ENCODE measurements around the gene ERGIC1.

ERGIC1 gene

GRCh38 chr5:172904643-172905345 lies 70.7 kb downstream of the ERGIC1 start:
- no peak for DNase-seq

DNA sequence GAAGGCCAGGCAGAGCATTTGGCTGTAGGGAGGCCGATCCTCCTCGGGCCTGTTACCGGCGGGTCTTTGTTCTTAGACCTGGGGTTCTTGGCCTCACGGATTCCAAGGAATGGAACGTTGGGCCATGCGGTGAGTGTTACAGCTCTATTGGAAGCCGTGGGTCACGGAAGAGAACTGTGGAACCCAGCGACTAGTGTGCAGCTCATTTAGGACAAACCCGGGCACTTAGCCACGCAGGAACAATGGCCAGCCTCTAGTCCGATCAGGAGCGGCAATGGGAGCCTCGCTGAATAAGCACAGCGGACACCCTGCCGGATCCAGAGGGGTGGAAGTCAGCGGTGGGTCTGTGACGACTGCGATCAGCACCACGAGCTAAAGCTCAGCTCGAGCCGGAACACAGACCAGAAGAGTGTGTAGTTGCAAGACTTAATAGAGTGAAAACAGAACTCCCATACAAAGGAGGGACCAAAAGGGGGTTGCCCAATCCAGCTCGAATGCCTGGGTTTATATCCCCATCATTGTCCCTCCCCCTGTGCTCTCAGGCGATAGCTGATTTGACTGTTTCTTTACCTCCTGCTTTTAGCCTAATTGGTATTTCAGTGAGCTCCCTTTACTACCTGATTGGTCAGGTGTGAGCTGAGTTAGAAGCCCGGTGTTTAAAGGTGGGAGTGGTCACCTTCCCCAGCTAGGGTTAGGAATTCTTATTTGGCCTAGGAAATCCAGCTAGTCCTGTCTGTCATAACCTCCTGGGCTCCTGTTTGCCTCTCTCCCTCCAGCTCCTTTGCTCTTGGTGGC lies 71.5 kb downstream of the ERGIC1 start:
- DNase-seq = no peak

GRCh38 chr5:172906436-172906835 lies 72.4 kb downstream of the ERGIC1 start:
- no peak for DNase-seq

GRCh38 chr5:172906888-172907287 lies 72.8 kb downstream of the ERGIC1 start:
- no peak for DNase-seq

- no peak for DNase-seq
Measured at GRCh38 chr5:172907657-172908056, 73.6 kb downstream of the ERGIC1 start.

DNA sequence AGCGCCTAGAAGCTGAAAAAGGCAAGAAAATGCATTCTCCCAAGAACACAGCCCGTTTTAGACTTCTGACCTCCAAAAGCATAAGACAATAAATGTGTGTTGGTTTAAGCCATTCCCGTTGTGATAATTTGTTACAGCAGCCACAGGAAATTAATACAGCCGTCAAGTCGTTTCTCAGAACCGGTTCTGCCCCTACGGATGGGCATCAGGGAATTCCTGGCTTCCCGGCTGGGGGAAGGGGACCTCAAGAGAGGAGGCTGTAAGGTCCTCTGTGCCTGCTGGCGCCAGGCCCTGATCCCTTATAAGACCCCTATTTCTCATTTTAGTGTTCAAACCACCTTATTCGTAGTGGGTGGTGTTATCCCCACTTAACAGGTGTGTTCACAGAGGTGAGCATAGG lies 74.6 kb downstream of the ERGIC1 start:
- no peak for DNase-seq

GRCh38 chr5:172909931-172910502 lies 76.0 kb downstream of the ERGIC1 start:
- DNase-seq = no peak

DNA sequence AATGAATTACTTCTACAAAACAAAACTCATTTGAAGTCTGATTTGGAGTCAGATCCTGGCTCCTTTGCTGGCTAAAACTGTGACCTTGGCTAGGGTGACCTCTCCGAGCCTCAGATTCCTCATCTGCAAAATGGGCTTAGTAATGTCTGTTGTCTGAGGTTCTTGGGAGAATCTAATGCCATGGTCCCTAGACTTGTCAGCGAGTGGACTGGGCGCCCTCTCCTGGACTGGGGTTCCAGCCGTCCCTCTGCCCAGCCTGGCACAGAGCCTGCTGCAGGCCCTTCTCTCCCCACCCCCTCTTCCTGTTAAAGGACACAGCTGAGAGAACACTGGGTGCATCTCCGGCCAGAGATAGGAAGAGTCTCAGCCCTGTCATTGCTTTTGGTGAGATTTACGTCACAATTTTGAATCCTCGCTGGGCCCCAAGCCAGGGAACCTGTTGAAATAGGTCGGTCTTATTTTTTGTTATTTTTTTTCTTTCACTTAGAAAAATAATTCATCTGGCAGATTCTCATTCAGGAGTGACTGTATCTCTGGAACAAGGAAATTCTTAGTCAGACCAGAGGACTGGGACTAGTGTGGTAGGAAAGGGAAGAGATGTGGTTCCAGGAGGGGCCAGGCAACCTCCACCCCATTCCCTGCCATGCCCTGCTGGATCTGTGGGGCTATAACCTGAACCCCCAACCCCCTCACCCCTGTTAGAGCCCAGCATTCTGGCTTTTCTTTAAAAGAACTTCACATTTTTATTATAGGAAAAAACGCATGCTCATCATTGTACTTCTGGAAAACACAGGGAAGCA lies 77.0 kb downstream of the ERGIC1 start:
- peak; percentile 37 for DNase-seq

DNA sequence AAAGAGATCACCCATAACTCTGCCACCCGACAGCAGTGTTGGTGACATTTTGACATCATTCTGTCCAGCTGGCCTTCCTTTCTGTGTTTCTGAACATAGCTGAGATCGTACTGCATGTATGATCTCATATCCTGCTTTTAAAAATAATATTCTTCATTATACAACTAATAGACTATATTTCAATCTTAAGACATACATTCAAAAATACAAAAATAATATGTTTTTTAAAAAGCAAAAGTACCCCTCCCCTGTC lies 77.5 kb downstream of the ERGIC1 start:
- no peak for DNase-seq

GRCh38 chr5:172911976-172912375 lies 77.9 kb downstream of the ERGIC1 start:
- no peak for DNase-seq

DNA sequence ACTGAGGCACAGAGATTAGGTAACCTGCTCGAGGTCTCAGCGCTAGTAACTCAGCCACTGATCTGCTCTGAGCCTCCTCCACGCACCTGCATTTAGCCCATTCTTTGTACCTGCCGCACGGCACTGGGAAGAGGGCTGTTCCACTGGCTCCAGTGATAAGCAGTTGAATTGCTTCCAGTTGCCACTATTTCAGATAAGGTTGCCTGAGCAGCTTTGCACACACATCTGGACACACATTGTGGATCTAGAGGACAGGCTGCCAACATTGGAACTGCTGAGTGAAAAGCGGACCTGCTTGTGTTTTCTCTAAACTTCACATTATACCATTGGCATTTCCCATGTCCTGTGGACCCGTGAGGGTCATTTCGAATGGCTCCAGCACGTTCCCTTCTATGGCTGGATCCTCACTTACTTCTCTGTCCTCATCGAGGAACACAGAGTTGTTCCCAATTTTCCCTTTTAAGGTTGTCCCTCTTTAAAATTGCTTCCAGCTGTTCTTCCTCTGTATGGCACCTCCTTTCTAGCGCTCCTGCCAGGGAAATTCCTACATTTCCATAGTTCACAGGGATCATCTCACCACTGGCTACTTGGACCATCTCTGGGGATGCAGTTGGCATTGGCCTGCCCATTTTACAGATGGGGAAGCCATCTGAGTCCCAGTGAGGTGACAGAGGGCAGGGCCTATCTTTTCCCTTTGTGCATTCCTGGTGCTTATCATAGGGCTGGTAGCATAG lies 79.2 kb downstream of the ERGIC1 start:
- DNase-seq = no peak

GRCh38 chr5:172915514-172915913 lies 81.5 kb downstream of the ERGIC1 start:
- no peak for DNase-seq

GRCh38 chr5:172918421-172919371 lies 84.6 kb downstream of the ERGIC1 start:
- peak; percentile 44 for DNase-seq

GRCh38 chr5:172919525-172920446 lies 85.7 kb downstream of the ERGIC1 start:
- no peak for DNase-seq

GRCh38 chr5:172920447-172920849 lies 86.4 kb downstream of the ERGIC1 start:
- DNase-seq = no peak

DNA sequence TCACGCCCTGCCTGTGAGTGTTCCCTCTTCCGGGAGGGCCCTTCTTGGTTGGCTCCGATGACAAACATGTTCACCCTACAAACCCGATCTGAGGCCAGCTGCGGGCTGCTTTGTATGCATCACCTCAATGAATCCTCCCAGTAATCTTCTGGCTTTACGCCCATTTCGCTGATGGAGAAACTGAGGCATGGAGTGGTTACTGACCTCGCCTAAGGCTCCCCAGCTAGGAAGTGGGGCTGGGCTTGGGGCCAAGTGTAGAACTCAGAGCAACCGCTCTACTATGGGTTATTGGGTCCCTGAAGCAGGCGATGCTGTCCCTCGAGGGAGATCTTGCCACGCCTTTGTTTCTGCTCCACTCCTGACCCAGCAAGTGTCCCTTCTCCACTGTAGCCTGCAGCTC lies 86.9 kb downstream of the ERGIC1 start:
- no peak for DNase-seq

- DNase-seq = no peak
Measured at GRCh38 chr5:172921906-172922305, 87.9 kb downstream of the ERGIC1 start.

DNA sequence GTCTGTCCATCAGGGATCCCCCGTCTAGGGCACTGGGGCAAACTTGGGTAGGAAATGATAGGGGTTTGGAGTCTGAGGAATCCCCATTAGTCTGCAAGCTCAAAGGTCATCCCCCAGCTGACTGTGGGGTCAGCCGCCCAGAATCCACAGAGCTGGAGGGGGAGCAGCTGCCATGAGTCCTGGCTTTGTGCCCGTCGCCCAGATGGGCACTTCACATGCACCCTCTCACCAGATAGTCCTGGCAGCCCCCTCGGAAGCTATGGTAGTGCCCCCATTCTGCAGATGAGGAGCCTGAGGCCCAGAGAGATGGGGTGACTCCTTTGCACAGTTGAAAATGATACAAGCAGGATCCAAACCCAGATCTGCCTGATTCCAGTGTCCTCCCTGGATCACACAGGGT lies 89.5 kb downstream of the ERGIC1 start:
- no peak for DNase-seq

DNA sequence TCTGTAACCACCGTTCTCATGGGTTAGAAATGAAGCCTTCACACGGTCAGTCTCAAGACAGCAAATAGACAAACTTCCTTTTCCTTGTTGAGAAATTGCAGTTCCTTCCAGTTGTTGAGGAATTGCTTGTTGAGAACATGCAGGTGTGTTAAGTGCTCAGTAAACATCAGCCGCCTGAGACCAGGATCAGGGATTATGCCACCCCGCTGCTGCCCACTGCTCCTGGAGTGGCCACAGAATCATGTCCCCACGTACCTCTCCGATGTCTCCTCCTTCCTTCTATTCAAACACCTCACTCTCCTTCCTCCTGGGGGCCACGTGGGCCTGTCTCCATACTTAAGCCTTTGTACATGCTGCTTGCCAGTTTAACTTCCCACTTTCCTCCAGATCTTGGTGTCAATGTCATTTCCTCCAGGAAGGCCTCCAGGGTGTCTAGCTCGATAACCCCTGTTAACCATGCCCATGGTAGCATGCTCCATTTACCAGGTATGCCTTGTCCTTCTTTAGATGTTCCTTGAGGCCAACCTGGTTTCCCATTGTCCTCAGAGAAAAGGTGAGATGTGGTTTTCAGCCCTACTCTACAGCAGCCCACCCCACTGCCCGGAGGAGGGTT lies 91.4 kb downstream of the ERGIC1 start:
- DNase-seq = no peak

- DNase-seq = no peak
Measured at GRCh38 chr5:172926008-172926523, 92.0 kb downstream of the ERGIC1 start.
